Endometrial microvascular endothelial cells (primary cell): ENCODE results near the gene ACTC1. TPM values are rescaled to one million over a fixed set of nuclear protein-coding genes. Genes with fewer than 3 reads are reported as not detected.

ENCODE experiments used
- in situ Hi-C: cut with HindIII; loops from 2 replicates; pipeline ENCODE4 v1.10.0; 2017; ENCODE audit warnings: low sequenced_read_pairs, low pct_unique_long_range_greater_than_20kb; ENCODE audit errors: inconsistent ontology term
- total RNA-seq: library from RNA; depleted of rRNA; stranded (reverse); fragments of >200 nt; gene quantifications from one replicate; pipeline ENCODE4 v1.2.3, GENCODE V29; 2015; ENCODE audit errors: inconsistent ontology term

Gene ACTC1
- total RNA-seq, 1 donor from 2014 or later, result not detected

DNA sequence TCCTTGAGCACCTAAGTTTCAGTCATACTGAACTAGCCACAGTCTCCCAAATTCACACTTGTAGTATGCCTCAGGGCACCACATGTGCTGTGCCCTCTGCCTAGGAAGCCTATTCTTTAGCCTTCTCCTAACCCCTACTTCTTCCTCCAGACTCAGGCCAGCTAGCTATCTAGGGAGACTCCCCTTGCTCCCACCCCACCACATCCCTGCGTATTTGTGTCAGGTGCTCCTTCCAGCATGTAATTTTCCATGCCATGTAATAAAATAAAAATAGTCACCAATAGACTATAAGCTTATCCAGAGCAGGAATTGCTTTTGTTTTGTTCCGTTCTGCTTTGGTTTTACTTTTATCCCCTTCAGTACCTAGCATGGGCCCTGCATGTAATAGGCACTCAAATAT lies 25.6 kb downstream of the ACTC1 start:
- in situ Hi-C loops, result no loop called here

DNA sequence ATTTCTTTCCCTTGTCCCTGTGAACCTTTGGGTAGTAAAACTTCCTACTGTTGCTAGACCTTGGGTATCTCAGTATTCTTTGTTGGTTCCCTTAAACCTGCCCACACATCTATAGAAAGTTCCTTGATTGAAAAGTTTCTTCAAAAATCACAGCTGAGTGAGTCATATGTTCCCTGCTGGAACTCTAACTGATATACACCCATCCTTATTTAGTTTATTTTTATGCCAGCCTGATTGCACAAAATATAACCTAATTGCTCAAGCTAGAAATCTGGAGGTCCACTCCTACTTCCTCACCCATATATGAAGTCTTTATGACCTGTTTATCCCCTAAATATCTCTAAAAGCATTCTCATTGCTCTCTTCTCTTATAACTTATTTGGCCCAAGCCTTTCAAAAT lies 26.8 kb downstream of the ACTC1 start:
- in situ Hi-C loops, result no loop called here

DNA sequence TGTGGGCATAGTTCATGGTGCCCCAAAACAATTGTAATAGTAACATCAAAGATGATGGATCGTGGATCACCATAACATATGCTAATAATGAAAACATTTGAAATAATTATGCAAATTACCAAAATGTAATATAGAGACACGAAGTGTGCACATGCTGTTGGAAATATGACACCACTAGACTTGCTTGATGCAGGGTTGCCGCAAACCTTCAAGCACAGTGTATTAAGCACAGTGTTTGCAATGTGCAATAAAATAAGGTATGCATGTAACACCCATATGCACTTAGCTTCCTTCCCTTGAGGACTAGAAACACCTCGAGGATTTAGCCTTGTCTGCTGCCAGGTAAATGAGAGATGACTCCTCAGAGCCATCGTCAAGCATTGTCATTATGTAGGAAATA lies 29.6 kb downstream of the ACTC1 start:
- in situ Hi-C loops, result no loop called here

DNA sequence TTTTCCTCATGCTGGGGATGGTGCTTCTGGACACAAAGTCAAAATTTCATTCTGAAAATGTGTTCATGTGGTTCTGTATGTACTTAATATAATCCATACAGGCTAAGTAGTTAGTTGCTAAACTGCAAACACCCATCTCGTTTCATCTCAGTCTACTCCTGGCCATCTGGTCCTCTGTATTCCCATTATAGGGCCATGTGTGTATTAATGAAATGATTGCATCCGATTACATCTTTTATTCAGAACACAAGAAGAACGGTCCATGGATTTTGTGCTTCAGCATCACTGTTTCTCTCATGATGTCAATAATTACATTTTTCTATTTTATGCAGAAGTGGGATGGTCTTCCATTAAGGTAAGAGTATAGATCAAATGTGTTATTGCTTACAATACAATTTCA lies 34.4 kb downstream of the ACTC1 start:
- in situ Hi-C loops, result no loop called here

DNA sequence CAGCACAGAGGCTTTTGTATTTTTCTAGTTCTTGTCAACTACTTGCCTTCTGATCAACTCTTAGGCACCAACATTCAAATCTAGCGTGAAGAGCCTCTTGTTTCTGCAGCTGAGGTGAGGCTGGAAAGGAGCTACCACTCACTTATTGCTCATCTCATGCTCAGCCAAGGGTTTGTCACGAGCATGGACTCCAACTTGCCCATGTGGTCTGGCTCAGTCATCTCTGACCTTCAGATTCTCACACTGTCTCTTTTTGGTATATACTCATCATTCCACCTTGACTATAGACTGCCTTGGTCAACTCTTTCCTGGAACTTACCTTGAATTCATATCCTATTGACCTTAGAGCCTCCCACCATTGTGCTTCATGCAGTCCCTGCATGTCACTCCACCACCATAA lies 35.4 kb downstream of the ACTC1 start:
- in situ Hi-C loops, result no loop called here

DNA sequence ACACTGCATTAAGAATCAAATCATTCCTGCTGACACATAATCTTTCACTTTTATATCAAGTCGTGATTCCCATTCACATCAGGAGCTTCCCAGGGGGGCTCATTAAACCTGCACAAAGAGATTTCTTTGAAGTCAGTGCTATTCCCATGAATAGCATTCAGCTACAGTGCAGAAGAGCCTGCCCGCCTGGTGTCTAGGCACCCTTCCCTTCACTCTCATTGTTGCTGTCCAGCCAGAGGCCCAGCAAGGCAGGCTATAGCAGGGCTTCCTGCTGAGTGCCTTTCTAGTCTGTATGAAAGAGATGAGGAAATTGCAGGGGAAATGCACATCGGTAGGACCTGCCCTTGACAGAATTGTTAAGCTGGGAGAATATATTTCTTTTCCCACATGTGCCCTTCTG lies 36.0 kb downstream of the ACTC1 start:
- in situ Hi-C loops, result no loop called here

DNA sequence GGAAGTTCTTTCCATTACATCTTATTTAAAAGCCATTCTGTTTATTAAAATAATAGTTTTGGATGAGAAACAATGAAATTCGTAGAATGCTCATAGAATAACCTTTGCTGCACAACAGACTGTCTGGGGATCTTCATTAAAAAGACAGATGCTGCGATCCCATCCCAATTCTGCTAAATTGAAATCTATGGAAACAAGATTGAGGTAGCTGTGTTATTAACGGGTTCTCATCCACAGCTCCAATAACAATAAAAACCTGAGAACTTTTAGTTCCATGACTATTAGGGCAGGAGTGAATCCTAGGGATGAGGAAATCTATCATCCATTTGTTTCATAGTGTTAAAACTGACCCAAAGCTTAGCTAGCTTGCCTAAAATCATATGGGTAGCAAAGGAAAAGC lies 38.1 kb downstream of the ACTC1 start:
- in situ Hi-C loops, result no loop called here

DNA sequence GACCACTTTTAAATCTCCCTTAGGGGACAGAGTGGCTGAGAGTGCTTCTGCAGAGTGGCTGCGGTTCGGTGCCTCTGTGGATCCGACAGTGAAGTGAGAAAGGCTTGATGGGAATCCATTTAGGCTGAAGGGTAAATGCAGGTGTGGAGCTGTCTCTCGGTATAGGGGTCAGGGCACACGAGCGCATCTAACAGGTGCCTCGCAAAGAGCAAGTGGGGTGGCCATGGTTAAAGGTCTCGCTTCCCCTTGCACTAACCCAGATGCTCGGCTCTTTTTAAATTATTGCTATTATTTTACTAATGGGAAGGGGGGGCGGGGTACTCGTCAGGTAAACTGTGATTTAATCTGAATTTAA lies 40.0 kb downstream of the ACTC1 start:
- in situ Hi-C loops, result no loop called here

DNA sequence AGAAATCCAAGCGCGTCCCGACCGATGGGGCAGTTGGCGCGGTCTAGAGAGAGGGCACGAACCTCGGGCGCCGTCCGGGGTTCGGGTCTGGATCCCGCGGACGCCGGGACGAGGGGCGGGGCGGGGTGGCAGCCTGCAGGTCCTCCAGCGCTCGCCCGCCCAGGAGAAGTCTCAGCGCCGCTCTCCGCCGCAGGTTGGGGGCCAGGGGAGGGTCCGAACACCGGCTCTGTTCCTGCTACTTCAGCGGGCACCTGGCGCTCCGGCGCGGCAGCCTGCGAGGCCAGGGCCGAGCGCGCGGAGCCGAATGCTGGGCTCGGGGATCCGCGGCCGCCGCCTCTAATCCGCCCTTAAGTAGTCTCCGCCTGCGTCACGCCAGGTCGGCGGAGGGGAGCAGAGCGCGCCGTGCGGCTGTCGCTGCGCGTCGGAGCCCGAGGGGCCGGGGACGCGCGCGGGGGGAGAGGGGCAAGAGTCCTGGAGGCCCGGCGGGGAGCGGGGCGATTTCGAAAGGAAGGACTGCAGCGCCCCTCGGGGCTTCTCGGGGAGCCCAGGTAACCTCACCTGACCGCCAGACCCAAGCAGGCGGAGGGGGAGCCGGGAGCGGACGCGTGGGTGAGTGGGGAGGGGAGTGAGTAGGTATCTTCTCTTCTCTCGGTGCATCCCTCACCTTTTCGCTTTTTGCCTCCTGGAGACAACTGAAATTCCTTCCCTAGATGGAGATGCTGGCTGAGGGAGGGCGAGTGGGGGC lies 40.5 kb downstream of the ACTC1 start, which contains the start of gene GJD2:
Gene GJD2, minus strand, starts transcription at position 325 of the 745 bp plus-strand sequence. CDS start 510 bp downstream, outside the sequence.
- in situ Hi-C loops, result no loop called here

DNA sequence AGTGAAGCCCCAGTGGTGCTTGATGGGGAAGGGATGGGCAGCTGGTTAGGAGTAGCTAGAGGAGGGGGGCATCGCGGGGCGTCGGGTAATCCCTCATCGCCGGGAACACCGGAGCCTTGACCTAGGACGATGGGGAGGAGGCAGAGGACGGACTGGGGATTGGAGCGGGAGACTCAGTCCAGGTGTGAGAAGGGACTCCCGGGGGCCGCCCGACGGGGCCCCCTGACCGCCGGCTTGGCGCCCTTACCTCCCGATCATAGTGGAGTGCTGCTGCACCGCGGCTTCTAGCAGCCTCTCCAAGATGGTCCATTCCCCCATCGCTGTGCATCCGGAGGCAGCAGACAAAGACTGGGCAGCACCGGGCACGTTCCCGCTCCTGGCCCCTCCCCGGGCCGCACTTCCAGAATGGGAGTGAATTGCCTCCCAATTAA lies 41.2 kb downstream of the ACTC1 start:
- in situ Hi-C loops, result no loop called here

DNA sequence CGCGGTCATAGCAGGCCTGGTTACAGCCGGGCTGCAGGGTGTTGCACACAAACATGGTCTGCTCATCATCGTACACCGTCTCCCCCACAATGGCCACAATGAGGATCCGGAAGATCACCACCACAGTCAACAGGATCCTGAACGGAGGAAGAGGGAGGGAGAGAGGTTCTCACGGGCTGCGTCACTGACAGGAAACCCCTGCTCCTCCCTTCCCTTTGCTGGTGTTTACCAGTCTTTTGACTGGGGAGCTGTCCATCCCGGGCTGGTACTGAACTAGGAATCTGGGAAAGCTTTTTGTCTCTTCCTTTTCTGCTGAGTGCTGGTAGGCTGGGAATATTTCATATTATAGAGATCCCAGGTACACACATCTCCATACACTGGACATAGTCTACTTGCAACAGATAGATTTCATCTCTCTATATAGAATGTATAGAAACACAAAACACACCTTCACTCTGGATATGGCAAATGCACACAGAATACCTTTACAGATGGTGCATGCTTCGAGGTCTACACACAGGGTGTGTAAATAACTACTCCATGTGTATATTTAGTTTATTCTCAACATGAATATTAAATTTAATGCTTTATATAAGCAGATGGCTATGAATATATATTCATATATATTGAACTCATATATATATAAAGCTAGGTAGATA lies 42.0 kb downstream of the ACTC1 start:
- in situ Hi-C loops, result no loop called here

DNA sequence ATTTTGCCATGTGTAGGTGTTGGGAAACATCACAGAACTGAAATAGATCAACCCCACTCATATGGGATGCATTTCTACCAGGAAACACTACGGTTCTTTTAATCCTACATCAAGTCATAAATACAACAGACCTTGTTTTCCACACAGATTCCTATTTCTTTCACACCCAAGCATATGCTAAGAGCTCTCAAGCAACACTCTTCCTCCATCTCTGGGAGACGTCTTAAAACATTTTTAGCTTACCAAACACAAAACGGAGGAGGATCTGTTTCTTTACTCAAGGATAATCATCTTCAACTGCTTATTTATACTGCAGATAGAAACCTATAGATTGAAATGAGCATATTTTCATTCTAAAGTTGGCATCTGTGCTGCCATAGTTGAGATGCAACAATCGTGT lies 45.7 kb downstream of the ACTC1 start:
- in situ Hi-C loops, result no loop called here

Other genes starting within 250 kb of the ACTC1 start
- gene GOLGA8B, start 211.9 kb downstream of the ACTC1 start, total RNA-seq, result 17.6 TPM
- not detected for gene GJD2, start 40.6 kb downstream of the ACTC1 start, total RNA-seq
- gene AQR, start 174.2 kb upstream of the ACTC1 start, total RNA-seq, result 23.0 TPM
- gene ZNF770, start 192.7 kb upstream of the ACTC1 start, total RNA-seq, result 21.6 TPM